K562 (cell line): ENCODE measurements around the gene HS3ST1.

Experiments
- ADNP ChIP-seq: fragments of 200-800 bp; sonication (Bioruptor generic); IDR thresholded peaks from 2 replicates; pipeline ENCODE4 v1.6.1; 2016; ENCODE audit warnings: missing genetic modification characterization, missing compliant biosample characterization
- ATF3 ChIP-seq, 2 experiments: fragments of 450-650 bp in 1 of 2; sonication (generic) in 1 of 2; formaldehyde crosslinking in 1 of 2; IDR thresholded peaks in 1 of 2; conservative IDR thresholded peaks in 1 of 2; 2 replicates each; pipeline versions ENCODE4 v1.6.1 to v1.8.1; 2016 to 2023; ENCODE audit warnings: mild to moderate bottlenecking in 2 of 2, moderate library complexity in 2 of 2, inconsistent platforms in 1 of 2, missing genetic modification reagents in 1 of 2
- CTCF ChIP-seq, 3 experiments: IDR thresholded peaks in 2 of 3; conservative IDR thresholded peaks in 1 of 3; 2 replicates each; pipeline ENCODE4 v1.5.1; 2011 to 2012; ENCODE audit warnings: low read length in 3 of 3, mild to moderate bottlenecking in 3 of 3, control low read depth in 2 of 3, improper control_type of control experiment in 1 of 3, inconsistent platforms in 1 of 3, low read depth in 1 of 3, mixed read lengths in 1 of 3, moderate library complexity in 1 of 3; ENCODE audit not compliant: insufficient read depth in 2 of 3
- ETV5 ChIP-seq: sonication (generic); formaldehyde crosslinking; IDR thresholded peaks from 2 replicates; pipeline ENCODE4 v1.4.0; 2020; ENCODE audit warnings: low read depth, mild to moderate bottlenecking, missing genetic modification reagents
- FOSL1 ChIP-seq: fragments of 200-800 bp; sonication (Bioruptor generic); conservative IDR thresholded peaks from 2 replicates; pipeline ENCODE4 v1.6.1; 2016; ENCODE audit warnings: missing genetic modification characterization, missing compliant biosample characterization
- NFRKB ChIP-seq: fragments of 450-650 bp; IDR thresholded peaks from 2 replicates; pipeline ENCODE4 v1.6.1; 2016; ENCODE audit warnings: low read depth
- OTX1 ChIP-seq: fragments of 450-650 bp; formaldehyde crosslinking; IDR thresholded peaks from 2 replicates; pipeline ENCODE4 v1.4.0; 2022; ENCODE audit warnings: mild to moderate bottlenecking
- PREB ChIP-seq: sonication (generic); formaldehyde crosslinking; IDR thresholded peaks from 2 replicates; pipeline ENCODE4 v1.8.1; 2023; ENCODE audit warnings: mild to moderate bottlenecking, missing genetic modification reagents
- ZBTB33 ChIP-seq: sonication (generic); formaldehyde crosslinking; IDR thresholded peaks from 2 replicates; pipeline ENCODE4 v1.8.1; 2023; ENCODE audit warnings: mild to moderate bottlenecking, missing genetic modification reagents
- ZNF24 ChIP-seq: fragments of 450-650 bp; IDR thresholded peaks from 2 replicates; pipeline ENCODE4 v1.6.1; 2016
- ZNF609 ChIP-seq: sonication (generic); formaldehyde crosslinking; IDR thresholded peaks from 2 replicates; pipeline ENCODE4 v1.8.1; 2023; ENCODE audit warnings: missing genetic modification reagents, mild to moderate bottlenecking, borderline replicate concordance

- TF ChIP-seq CTCF (IDR thresholded peaks at IDR 0.05 in 2 of 3, conservative IDR thresholded peaks at IDR 0.05 in 1 of 3; ENCODE audit: insufficient read depth in 2 of 3, low read depth in 1 of 3, low read length in 3 of 3) (no peak), NFRKB (no peak), ATF3 (IDR thresholded peaks at IDR 0.05) (no peak), ATF3 (CRISPR knock-in tag; conservative IDR thresholded peaks at IDR 0.05) (no peak), ADNP (no peak), OTX1 (CRISPR knock-in tag) (no peak), ETV5 (CRISPR knock-in tag) (no peak), ZNF609 (CRISPR knock-in tag) (no peak), FOSL1 (tag) (no peak), ZBTB33 (CRISPR knock-in tag) (no peak), PREB (no peak), ZNF24 (no peak)
Observed at GRCh38 chr4:11431111-11431510, 2.4 kb upstream of the HS3ST1 start.
